H1 (cell line): ENCODE data around the gene UQCC3.
"Not testable (repeated sequence)": the region's sequence is repeated elsewhere in the genome, so short reads cannot be mapped to it uniquely, and the experiment has no call there.

Source experiments
- ASH2L ChIP-seq: fragments of 200-600, 300-600 bp; sonication (generic); IDR thresholded peaks from one replicate; pipeline ENCODE4 v1.7.1; 2017; ENCODE audit warnings: low read length
- CHD2 ChIP-seq: IDR thresholded peaks from 2 replicates; pipeline ENCODE4 v1.6.1; 2012; ENCODE audit warnings: low read length, improper control_type of control experiment
- CTCF ChIP-seq, 3 experiments: IDR thresholded peaks; 1 replicate in 2 of 3; 2 replicates in 1 of 3; pipeline versions ENCODE4 v1.5.1 to v1.6.1; 2011; ENCODE audit warnings: low read length in 3 of 3, mild to moderate bottlenecking in 3 of 3, inconsistent platforms in 2 of 3, low read depth in 1 of 3, moderate library complexity in 1 of 3; ENCODE audit not compliant: insufficient read depth in 1 of 3; ENCODE audit errors: control extremely low read depth in 1 of 3
- EGR1 ChIP-seq: IDR thresholded peaks from 2 replicates; pipeline ENCODE4 v1.6.1; 2011; ENCODE audit warnings: low read depth, low read length, borderline replicate concordance
- EP300 ChIP-seq, 2 experiments: IDR thresholded peaks; 1 replicate in 1 of 2; 2 replicates in 1 of 2; pipeline ENCODE4 v1.6.1; 2011 to 2012; ENCODE audit warnings: low read depth in 2 of 2, low read length in 2 of 2, mild to moderate bottlenecking in 2 of 2, borderline replicate concordance in 1 of 2, inconsistent platforms in 1 of 2, moderate library complexity in 1 of 2
- EZH2 ChIP-seq: fragments of 200-600 bp; sonication (generic); IDR thresholded peaks from 2 replicates; pipeline ENCODE4 v1.7.1; 2012; ENCODE audit warnings: low read depth, mild to moderate bottlenecking, moderate library complexity, low read length, inconsistent platforms; ENCODE audit not compliant: severe bottlenecking
- JUN ChIP-seq: IDR thresholded peaks from 2 replicates; pipeline ENCODE4 v1.6.1; 2011; ENCODE audit warnings: low read depth, mild to moderate bottlenecking, improper control_type of control experiment, low read length
- POLR2A ChIP-seq, 2 experiments: IDR thresholded peaks; 1 replicate in 1 of 2; 2 replicates in 1 of 2; pipeline ENCODE4 v1.6.1; 2011; ENCODE audit warnings: low read depth in 2 of 2, low read length in 2 of 2, mild to moderate bottlenecking in 2 of 2; ENCODE audit errors: control extremely low read depth in 1 of 2
- POLR2AphosphoS5 ChIP-seq: IDR thresholded peaks from 2 replicates; pipeline ENCODE4 v1.6.1; 2011; ENCODE audit warnings: low read depth, low read length
- SIX5 ChIP-seq: IDR thresholded peaks from 2 replicates; pipeline ENCODE4 v1.6.1; 2011; ENCODE audit warnings: mild to moderate bottlenecking, low read depth, low read length
- SP2 ChIP-seq: IDR thresholded peaks from 2 replicates; pipeline ENCODE4 v1.6.1; 2012; ENCODE audit warnings: mild to moderate bottlenecking, low read length, inconsistent platforms
- TEAD4 ChIP-seq: IDR thresholded peaks from 2 replicates; pipeline ENCODE4 v1.6.1; 2012; ENCODE audit warnings: low read depth, low read length, inconsistent platforms, mixed read lengths
- YY1 ChIP-seq: IDR thresholded peaks from 2 replicates; pipeline ENCODE4 v1.6.1; 2011; ENCODE audit warnings: low read depth, mild to moderate bottlenecking, low read length

- TF ChIP-seq CHD2; ASH2L; CTCF (IDR thresholded peaks at IDR 0.05; ENCODE audit: control extremely low read depth in 1 of 3, insufficient read depth in 1 of 3, low read depth in 1 of 3, low read length in 3 of 3); SP2; EZH2; TEAD4; EGR1; EP300 (IDR thresholded peaks at IDR 0.05; ENCODE audit: borderline replicate concordance in 1 of 2, low read depth in 2 of 2, low read length in 2 of 2); POLR2A (IDR thresholded peaks at IDR 0.05; ENCODE audit: control extremely low read depth in 1 of 2, low read depth in 2 of 2, low read length in 2 of 2); SIX5; POLR2AphosphoS5; YY1; JUN: not testable (repeated sequence)
Observed at GRCh38 chr11:62703921-62704320, 32.4 kb downstream of the UQCC3 start.
